DMS114 treated with DMSO at 0.1 percent for 48 hours (cell line): ENCODE data around the gene RTL10.

Source experiments
- DNase-seq: peaks from one replicate; lab custom pipeline; 2025; ENCODE audit not compliant: unreplicated experiment; lab: John Stamatoyannopoulos, UW

Gene RTL10

GRCh38 chr22:19876941-19877625 lies 22.4 kb upstream of the RTL10 start:
- DNase-seq = no peak

- no peak for DNase-seq
Measured at GRCh38 chr22:19876314-19876940, 21.8 kb upstream of the RTL10 start.

GRCh38 chr22:19875531-19876313 lies 21.0 kb upstream of the RTL10 start:
- DNase-seq = no peak

GRCh38 chr22:19875061-19875530 lies 20.4 kb upstream of the RTL10 start:
- DNase-seq = no peak

GRCh38 chr22:19874307-19875060 lies 19.8 kb upstream of the RTL10 start:
- DNase-seq = no peak

GRCh38 chr22:19873960-19874306 lies 19.3 kb upstream of the RTL10 start:
- no peak for DNase-seq

- DNase-seq = no peak
Measured at GRCh38 chr22:19873138-19873959, 18.7 kb upstream of the RTL10 start.

- no peak for DNase-seq
Measured at GRCh38 chr22:19872779-19873137, 18.1 kb upstream of the RTL10 start.

- DNase-seq = no peak
Measured at GRCh38 chr22:19871845-19872778, 17.4 kb upstream of the RTL10 start.

GRCh38 chr22:19871023-19871844 lies 16.6 kb upstream of the RTL10 start:
- DNase-seq = no peak

GRCh38 chr22:19870153-19871022 lies 15.7 kb upstream of the RTL10 start:
- DNase-seq = no peak

- DNase-seq = no peak
Measured at GRCh38 chr22:19869497-19870152, 15.0 kb upstream of the RTL10 start.

- DNase-seq = no peak
Measured at GRCh38 chr22:19868773-19869471, 14.2 kb upstream of the RTL10 start.

GRCh38 chr22:19868333-19868732 lies 13.7 kb upstream of the RTL10 start:
- no peak for DNase-seq

GRCh38 chr22:19867617-19868016 lies 12.9 kb upstream of the RTL10 start:
- no peak for DNase-seq

GRCh38 chr22:19866665-19867009 lies 12.0 kb upstream of the RTL10 start:
- DNase-seq = no peak
